ENCODE results near the gene CERT1. TPM values are rescaled to one million over a fixed set of nuclear protein-coding genes. Genes with fewer than 3 reads are reported as not detected.
A peak's percentile ranks its signal among the peaks of the same experiment; 100 is the strongest.

Gene CERT1
- polyA plus RNA-seq, 4 donors, result 54.0 to 64.9 (median 62.2) TPM

DNA sequence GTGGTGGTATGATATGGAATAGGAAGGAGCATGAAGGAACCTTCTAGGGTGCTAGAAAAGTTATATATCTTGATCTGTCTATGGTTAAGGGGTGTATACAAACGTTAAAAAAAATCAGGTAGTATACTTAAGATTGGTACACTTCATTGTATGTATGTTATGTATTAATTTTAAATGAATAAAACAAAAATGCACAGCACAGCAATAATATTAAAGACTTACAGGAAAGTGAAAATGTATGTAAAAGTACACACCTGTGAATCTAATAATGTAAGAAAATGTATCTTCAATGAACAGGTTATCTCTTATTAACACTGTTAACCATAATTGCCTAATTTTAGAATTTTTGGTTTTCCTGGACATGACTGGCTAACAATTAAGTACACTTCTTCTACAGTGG, 97.2 kb downstream of the CERT1 start:
- no peak for DNase-seq (ENCODE audit: low read depth in 4 of 4, low spot score in 3 of 4)

DNA sequence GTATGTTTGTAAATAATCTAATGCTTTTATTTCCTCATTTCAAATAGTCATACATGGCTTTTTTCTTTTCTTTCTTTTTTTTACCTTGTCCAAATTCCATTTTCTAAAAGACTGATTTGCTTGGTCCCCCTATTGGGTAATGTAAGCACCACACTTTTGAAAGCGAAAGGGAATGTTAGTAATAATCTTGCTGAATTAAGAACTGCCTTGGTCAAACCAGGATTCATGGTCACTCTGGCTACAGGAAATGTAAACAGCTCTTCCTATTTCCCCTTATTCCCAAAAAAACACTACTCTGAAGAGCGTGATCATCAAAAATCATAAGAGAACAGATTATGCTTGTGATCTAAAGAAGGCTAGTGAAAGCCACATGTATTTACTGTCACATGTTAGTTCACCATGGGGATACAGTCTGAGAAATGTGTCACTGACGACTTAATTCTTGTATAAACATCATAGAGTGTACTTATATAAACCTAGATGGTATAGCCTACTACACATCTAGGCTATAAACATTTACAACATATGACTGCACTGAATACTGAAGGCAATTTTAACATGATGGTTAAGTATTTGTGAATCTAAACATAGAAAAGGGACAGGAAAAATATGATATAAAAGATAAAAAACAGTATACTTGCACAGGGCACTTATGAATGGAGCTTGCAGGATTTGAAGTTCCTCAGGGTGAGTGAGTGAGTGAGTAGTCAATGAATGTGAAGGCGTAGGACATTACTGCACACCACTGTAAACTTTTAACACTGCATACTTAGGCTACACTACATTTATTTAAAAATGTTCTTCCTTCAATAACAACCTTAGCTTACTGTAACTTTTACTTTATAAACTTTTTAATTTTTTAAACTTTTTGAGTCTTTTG, 99.1 kb downstream of the CERT1 start:
- no peak for DNase-seq (ENCODE audit: low read depth in 4 of 4, low spot score in 3 of 4)

DNA sequence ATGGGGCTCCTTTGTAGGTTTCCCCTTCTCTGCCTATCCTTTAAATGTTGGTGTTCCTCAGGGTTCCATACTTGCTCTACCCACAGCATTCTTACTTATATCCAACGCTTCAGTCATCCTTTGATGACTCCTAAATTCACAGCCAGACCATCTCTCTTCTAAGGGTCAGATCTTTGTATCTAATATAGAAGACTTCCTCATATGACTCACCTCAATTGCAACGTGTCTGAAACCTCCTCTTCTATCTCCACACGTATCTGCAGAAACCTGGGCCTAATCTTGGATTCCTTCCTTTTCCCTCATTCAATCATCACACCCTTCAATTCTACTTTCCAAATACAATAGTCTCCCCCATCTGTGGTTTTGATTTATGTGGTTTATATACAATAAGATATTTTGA, 106.1 kb downstream of the CERT1 start:
- DNase-seq (ENCODE audit: low read depth in 4 of 4, low spot score in 3 of 4), result no peak

DNA sequence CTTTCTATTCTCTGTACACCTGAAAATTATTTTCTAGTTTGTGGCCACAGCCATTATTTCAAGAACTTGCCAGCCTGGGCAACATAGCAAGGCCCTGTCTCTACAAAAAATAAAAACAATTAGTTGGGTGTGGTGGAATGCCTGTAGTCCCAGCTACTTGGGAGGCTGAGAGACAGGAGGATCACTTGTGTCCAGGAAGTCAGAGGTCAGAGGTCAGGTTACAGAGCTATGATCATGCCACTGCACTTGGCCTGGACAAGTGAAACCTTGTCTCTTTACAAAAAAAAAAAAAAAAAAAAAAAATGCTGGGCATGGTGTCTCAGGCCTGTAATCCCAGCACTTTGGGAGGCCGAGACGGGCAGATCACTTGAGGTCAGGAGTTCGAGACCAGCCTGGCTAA, 116.2 kb downstream of the CERT1 start:
- DNase-seq (ENCODE audit: low read depth in 4 of 4, low spot score in 3 of 4), result no peak

DNA sequence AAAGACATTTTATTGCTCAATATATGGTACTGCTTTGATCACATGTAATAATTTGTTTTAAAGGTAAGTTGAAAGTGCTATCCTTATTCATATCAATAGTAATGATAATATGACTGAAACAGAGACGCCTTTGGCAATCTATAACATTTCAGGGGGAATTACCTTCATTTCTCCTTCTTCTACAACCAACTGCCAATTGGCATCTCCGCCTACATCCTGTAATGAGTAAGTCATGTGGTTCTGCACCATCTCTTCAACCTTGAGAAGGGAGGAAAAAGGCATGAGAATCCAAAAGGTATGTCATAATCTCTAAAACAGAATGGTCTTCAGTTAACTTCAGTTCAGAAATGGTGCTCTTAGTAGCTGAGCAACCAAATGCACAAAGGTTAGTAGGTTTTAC, 122.0 kb downstream of the CERT1 start:
- no peak for DNase-seq (ENCODE audit: low read depth in 4 of 4, low spot score in 3 of 4)

DNA sequence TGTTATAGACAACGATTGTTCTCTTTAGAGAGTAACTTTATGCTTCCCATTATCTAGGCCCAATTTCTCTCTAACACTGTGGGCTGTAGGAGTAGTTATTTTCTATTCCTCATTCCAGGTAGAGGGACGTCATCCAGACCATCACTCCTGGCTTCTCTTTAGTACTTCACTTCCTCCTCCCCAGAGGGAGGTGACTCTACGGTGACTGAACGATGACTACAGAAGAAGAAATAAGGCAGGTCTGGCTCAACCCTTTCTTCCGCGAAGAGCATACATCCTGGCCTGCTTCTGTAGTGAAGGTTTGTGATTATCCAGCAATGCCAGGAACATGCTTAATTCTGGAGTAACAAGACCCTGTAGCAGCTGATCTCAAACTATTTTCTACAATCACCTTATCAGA, 123.6 kb downstream of the CERT1 start:
- DNase-seq (ENCODE audit: low read depth in 4 of 4, low spot score in 3 of 4), result no peak

DNA sequence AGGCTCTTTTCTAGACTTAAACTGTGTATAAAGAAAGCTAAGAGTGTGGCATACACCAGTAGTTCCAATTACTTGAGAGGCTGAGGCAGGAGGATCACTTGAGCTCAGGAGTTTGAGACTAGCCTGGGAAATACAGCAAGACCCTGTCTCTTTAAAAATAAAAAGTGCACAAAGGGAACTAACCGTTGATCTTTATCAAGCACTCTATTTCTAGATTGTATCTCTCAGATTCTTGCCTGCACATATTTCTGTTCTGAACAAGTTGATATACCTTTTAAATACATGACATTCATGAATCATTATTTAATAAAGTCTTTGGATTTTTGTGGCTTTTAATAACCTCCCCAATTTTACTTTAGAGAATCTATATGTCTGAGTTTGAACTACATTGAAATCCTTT, 127.2 kb downstream of the CERT1 start:
- DNase-seq (ENCODE audit: low read depth in 4 of 4, low spot score in 3 of 4), result no peak

DNA sequence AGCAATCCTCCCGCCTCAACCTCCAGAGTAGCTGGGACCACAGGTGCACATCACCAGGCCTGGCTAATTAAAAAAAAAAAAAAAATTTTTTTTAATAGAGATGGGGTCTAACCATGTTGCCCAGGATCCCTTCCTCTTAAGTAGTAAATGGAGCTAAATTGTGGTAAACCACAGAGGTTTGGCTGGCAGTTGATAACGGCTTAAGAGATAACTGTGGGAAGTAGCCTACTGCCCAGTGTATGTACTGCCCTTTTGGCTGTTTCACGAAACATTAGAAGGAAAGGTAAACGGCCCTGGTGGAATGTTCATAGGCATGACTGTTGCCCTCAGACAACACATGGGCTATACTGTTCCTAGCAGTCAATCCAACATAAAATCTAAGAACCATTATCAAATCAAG, 130.0 kb downstream of the CERT1 start:
- DNase-seq (ENCODE audit: low read depth in 4 of 4, low spot score in 3 of 4), result no peak

DNA sequence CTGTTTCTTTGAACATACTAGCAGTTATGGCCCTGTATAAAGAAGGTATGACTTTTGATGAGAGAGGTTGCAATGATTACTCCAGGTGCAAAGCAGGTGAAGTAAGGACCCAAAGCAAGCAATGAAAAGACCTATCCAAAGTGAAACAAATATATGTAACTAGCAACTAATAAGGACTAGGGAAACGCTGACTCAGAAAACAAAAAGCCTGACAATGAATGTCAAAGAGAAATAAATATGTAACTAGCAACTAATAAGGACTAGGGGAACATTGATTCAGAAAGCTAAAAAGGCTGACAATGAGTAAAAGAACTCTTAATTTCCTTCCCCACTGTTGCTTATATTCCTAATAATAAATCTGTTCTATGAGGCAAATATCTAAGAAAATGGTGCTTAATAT, 131.3 kb downstream of the CERT1 start:
- DNase-seq (ENCODE audit: low read depth in 4 of 4, low spot score in 3 of 4), result no peak

DNA sequence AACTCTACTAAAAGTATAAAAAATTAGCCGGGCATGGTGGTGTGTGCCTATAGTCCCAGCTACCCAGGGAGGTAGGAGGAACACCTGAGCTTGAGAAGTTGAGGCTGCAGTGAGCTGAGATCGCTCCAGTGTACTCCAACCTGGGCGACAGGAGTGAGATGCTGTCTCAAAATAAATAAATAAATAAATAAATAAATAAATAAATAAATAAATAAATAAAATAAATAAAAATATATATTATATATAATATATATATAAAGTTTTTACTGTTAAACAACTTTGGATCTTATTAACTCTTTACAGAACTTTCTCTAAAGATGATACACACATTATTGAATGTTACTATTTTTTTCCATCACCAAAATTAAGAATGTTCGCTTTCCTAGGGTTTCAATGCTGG, 136.0 kb downstream of the CERT1 start:
- no peak for DNase-seq (ENCODE audit: low read depth in 4 of 4, low spot score in 3 of 4)

DNA sequence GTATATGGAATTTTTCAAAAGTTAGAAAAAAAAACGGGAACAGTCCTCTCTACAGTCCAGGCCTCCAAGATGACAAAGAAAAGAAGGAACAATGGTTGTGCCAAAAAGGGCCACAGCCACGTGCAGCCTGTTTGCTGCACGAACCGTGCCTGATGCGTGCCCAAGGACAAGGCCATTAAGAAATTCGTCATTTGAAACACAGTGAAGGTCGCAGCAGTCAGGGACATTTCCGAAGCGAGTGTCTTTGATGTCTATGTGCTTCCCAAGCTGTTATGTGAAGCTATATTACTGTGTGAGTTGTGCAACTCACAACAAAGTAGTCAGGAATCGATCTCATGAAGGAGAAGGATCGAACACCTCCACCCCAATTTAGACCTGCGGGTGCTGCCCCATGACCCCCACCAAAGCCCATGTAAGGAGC, 137.0 kb downstream of the CERT1 start:
- DNase-seq (ENCODE audit: low read depth in 4 of 4, low spot score in 3 of 4), result no peak

DNA sequence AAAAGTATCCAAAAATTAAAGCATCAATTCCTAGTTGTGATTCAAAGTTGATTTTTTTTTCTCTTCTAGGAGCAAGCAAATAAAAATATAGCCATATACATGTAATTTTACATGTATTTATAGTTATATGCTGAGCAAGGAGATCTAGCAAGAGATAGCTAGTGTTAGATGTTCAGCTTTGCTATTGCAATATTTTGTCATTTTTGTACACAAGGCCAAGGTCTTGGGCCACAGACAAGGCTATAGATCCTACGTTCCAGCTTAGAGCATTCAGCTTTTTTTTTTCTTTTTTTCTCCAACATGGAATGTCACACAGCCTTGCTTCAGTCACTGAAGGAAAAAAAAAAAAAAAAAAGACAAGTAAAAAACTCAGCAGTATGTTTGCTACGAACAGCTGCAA, 137.6 kb downstream of the CERT1 start:
- DNase-seq (ENCODE audit: low read depth in 4 of 4, low spot score in 3 of 4), result peak in 1 of 4 donors; percentile 8

DNA sequence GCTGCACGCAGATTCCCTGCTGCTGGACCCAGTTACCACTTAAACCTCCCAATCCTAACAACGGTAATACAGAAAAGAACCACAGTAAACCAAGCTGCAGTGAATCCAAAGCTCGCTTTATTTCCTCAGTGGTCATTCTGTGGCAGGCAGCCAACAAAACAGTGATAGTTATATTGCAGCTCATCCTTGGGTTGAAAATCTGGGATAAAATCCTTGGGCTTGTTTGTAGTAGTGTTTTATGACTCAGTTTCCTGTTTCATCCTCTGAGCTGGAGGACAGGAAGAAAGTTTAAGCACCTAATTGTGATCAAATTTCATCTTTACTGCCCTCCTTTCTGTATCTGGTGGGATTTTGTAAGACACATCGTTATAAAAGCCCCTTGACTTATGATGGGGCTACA, 143.0 kb downstream of the CERT1 start:
- no peak for DNase-seq (ENCODE audit: low read depth in 4 of 4, low spot score in 3 of 4)

DNA sequence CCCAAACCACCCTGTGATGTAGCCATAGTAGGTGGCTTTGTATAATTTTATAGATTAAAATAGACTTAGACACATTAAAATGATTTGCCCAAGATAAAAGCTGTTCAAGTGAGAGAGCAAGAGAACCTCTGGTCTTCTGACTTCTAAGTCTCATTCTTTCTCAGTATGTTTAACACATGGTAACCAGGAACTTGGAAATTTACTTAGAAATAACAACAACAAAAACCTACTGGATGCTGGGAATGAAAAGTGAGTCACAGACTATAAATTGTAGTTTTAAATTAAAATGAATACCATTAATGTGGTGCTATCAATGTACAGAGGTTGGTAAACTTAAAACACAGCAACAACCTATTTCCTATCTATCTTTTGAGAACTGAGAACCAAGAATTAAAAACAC, 144.0 kb downstream of the CERT1 start:
- no peak for DNase-seq (ENCODE audit: low read depth in 4 of 4, low spot score in 3 of 4)

DNA sequence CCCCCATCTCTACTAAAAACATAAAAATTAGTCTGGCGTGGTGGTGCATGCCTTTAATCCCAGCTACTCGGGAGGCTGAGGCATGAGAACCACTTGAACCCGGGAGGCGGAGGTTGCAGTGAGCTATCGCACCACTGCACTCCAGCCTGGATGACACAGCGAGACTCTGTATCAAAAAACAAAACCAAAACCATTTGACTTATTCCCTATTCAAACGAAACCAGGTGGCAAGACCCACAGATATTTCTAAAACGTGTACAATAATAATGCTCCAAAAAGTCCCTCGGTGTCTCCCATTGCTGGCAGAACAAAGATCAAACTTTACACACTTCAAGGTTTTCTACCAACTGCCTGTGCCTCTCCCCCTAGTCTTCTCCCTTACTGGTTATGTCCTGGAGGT, 144.6 kb downstream of the CERT1 start:
- DNase-seq (ENCODE audit: low read depth in 4 of 4, low spot score in 3 of 4), result no peak

DNA sequence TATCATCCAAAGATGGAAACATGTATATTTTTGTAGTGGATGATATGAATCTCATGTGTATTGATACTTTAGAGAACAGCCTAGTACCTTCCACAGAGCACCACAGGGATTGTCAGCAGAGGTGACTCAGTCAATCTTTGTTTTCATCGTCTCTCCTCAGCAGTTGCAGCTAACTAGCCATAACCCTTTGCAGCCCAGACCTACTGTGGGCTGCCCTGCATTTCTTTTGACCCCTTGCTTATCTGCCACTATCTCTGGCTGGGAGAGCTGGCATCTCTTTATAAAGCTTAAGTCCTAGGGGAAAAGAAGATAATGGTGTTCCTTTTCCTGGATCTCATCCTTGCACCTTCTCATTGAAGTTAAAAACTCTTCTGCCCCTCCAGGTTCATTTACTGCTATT, 145.7 kb downstream of the CERT1 start:
- DNase-seq (ENCODE audit: low read depth in 4 of 4, low spot score in 3 of 4), result no peak

DNA sequence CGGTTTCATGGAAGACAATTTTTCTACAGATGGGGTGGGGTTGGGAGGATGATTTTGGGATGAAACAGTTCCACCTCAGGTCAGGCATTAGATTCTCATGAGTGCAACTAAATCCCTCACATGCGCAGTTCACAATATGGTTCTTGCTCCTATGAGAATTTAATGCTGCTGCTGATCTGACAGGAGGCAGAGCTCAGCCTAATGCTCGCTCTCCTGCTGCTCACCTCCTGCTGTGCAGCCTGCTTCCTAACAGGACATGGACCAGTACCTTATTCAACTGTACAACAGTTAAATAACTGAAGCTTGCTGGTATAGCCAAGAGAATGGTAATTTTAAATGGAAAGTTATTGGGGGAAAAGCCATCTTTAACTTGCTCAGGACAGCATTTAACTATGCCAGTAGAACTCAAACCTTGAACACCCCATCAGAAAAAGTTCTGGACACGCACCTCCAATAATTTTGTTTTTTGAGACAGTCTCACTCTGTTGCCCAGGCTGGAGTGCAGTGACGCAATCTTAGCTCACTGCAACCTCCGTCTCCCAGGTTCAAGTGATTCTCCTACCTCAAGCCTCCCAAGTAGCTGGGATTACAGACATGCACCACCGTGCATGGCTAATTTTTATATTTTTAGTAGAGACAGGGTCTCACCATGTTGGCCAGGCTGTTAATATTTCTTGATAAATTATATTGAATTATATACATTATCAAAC, 146.7 kb downstream of the CERT1 start:
- DNase-seq (ENCODE audit: low read depth in 4 of 4, low spot score in 3 of 4), result no peak

DNA sequence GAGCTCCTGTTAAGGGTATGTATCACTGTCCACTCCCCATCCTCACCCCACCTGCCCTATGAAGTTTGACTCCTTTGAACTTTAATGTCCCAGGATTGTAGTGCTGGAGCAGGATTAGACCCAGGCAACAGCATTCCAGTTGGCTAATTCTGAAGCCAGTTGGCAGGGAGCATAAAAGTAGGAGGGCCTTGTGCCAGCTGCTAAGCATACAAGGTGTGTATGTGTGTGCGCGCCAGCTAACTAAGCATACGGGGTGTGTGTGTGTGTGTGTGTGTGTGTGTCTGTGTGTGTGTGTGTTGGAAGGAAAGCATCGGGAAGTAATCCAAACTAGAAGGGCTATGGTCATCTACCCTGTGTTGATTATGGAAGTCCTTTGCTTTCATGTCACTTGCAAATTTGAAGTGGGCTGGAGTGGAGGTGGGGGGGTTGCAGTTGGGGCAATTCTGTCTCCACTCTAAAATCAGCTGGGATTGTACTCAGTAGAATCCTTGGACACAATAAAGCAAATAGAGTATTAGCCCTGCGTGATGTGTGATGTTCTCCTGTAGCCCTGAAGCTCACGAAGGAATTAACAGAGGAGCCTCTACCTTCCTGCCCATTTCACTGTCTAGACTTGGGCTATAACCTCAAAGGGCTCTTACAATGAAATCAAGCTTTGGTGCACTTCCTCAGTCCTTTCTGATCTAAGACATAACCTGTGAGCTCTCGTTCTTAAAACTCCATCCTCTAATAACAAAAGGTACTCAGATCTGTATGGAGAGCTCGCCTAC, 147.5 kb downstream of the CERT1 start:
- DNase-seq (ENCODE audit: low read depth in 4 of 4, low spot score in 3 of 4), result no peak

DNA sequence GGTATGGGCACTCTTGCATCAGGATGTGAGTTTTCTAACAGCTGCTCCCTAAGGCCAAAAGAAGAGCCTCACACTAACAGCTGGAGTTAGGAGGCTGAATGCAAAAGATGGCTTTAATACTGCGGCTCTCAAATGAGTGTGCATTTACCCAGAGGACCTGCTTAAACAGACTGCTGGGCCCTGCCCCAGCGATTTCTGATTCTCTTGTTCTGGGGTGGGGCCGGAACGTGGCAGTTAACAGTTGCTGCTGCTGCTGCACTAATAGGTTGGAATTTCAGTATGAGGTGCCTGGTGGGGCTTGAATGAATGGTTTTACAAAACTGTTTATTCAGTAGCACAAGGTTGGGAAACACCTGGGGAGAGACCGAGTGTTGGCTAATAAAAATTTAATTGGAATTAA, 148.3 kb downstream of the CERT1 start:
- DNase-seq (ENCODE audit: low read depth in 4 of 4, low spot score in 3 of 4), result no peak

DNA sequence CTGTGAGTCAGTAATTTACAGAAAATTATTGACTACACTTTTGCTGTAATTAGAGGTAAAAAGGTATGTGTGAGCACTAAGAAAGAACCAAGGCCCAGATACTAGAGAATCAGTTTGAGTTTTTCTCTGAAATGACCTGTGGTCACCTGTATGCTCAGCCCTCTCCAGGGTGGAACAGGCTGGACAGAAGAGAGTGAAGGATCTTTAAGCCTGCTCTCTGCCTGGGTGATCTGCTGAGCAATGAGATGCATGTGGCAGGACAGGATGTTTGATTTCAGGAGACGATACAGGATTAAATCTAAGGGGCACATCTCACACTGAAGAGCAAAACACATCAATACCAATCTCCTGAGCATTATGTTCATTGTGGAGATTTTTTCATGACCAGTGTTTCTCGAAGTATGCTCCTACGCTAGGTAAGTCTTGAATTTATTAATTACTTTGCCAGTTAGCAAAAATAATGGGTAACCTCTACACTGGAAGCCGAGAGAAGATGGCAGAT, 148.9 kb downstream of the CERT1 start:
- DNase-seq (ENCODE audit: low read depth in 4 of 4, low spot score in 3 of 4), result no peak

DNA sequence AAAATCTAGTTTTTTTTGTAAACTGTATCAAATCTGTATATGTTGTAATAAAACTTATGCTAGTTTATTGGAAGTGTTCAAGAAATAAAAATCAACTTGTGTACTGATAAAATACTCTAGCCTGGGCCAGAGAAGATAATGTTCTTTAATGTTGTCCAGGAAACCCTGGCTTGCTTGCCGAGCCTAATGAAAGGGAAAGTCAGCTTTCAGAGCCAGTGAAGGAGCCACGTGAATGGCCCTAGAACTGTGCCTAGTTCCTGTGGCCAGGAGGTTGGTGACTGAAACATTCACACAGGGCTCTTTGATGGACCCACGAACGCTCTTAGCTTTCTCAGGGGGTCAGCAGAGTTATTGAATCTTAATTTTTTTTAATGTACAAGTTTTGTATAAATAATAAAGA, 150.1 kb downstream of the CERT1 start:
- no peak for DNase-seq (ENCODE audit: low read depth in 4 of 4, low spot score in 3 of 4)
